HEK293 (cell line): ENCODE results near the gene AFDN.
A peak's percentile ranks its signal among the peaks of the same experiment; 100 is the strongest.

ENCODE experiments used
- CTCF ChIA-PET: fragments of 350-600 bp; formaldehyde crosslinking; extraction: SDS; loops from one replicate; lab custom pipeline; 2021; ENCODE audit warnings: antibody characterized with exemption; lab: Yijun Ruan, JAX
- POLR2A ChIA-PET: fragments of 300-600 bp; formaldehyde crosslinking; extraction: SDS; loops from one replicate; lab custom pipeline; 2020; ENCODE audit warnings: antibody characterized with exemption, inconsistent platforms; lab: Yijun Ruan, JAX
- H3K27ac ChIP-seq: fragments of 200-500 bp; sonication (Bioruptor generic); 2 replicates; pipeline ENCODE4 v1.5.1; 2014; ENCODE audit warnings: low read depth, low read length, control low read depth, inconsistent platforms; ENCODE audit errors: extremely low read depth
- H3K36me3 ChIP-seq, 2 experiments: fragments of 200-500 bp in 1 of 2; sonication (Bioruptor generic) in 1 of 2; 1 replicate in 1 of 2; 2 replicates in 1 of 2; pipeline ENCODE4 v1.5.1; 2014 to 2017; ENCODE audit warnings: inconsistent platforms in 2 of 2, low read length in 2 of 2; ENCODE audit not compliant: control insufficient read depth in 2 of 2, insufficient read depth in 1 of 2
- H3K4me1 ChIP-seq: fragments of 200-500 bp; sonication (Bioruptor generic); 2 replicates; pipeline ENCODE4 v1.5.1; 2014; ENCODE audit warnings: mild to moderate bottlenecking, low read length, inconsistent platforms; ENCODE audit not compliant: control insufficient read depth, insufficient read depth
- H3K4me3 ChIP-seq: 2 replicates; pipeline ENCODE4 v1.5.1; 2011; ENCODE audit warnings: low read depth, mild to moderate bottlenecking, control low read depth, low read length, moderate library complexity
- H3K9me3 ChIP-seq: fragments of 200-500 bp; sonication (Bioruptor generic); 2 replicates; pipeline ENCODE4 v1.5.1; 2014; ENCODE audit warnings: low read depth, low read length, inconsistent platforms; ENCODE audit not compliant: control insufficient read depth, insufficient read depth
- HOXA7 ChIP-seq: sonication (generic); formaldehyde crosslinking; IDR thresholded peaks from 2 replicates; pipeline ENCODE4 v1.8.1; 2022; ENCODE audit warnings: missing genetic modification reagents, borderline replicate concordance
- HOXD13 ChIP-seq: sonication (generic); formaldehyde crosslinking; IDR thresholded peaks from 2 replicates; pipeline ENCODE4 v1.8.0; 2022; ENCODE audit warnings: missing genetic modification reagents, borderline replicate concordance
- IKZF3 ChIP-seq: fragments of 450-650 bp; IDR thresholded peaks from 2 replicates; pipeline ENCODE4 v1.5.0; 2018; ENCODE audit warnings: missing biosample characterization, mild to moderate bottlenecking, missing genetic modification characterization, moderate library complexity
- OSR2 ChIP-seq: fragments of 450-650 bp; formaldehyde crosslinking; IDR thresholded peaks from 2 replicates; pipeline ENCODE4 v1.5.1; 2016; ENCODE audit warnings: missing biosample characterization, missing genetic modification characterization
- PRDM4 ChIP-seq: fragments of 450-650 bp; formaldehyde crosslinking; IDR thresholded peaks from 2 replicates; pipeline ENCODE4 v1.5.1; 2017; ENCODE audit warnings: missing biosample characterization, missing genetic modification characterization
- RBAK ChIP-seq: fragments of 450-650 bp; formaldehyde crosslinking; IDR thresholded peaks from 2 replicates; pipeline ENCODE4 v1.5.1; 2016; ENCODE audit warnings: missing biosample characterization, missing genetic modification characterization
- SCRT1 ChIP-seq: fragments of 450-650 bp; formaldehyde crosslinking; IDR thresholded peaks from 2 replicates; pipeline ENCODE4 v1.5.1; 2016; ENCODE audit warnings: missing biosample characterization, missing genetic modification characterization, borderline replicate concordance
- YY2 ChIP-seq: fragments of 450-650 bp; formaldehyde crosslinking; IDR thresholded peaks from 2 replicates; pipeline ENCODE4 v1.5.1; 2016; ENCODE audit warnings: missing biosample characterization, missing genetic modification characterization
- ZBTB20 ChIP-seq: fragments of 450-650 bp; formaldehyde crosslinking; IDR thresholded peaks from 2 replicates; pipeline ENCODE4 v1.5.1; 2016; ENCODE audit warnings: missing biosample characterization, missing genetic modification characterization
- ZBTB8A ChIP-seq: fragments of 450-650 bp; formaldehyde crosslinking; IDR thresholded peaks from 2 replicates; pipeline ENCODE4 v1.5.1; 2016; ENCODE audit warnings: missing biosample characterization, missing genetic modification characterization
- ZIC2 ChIP-seq: fragments of 450-650 bp; formaldehyde crosslinking; IDR thresholded peaks from 2 replicates; pipeline ENCODE4 v1.5.1; 2016; ENCODE audit warnings: missing biosample characterization, missing genetic modification characterization
- ZNF146 ChIP-seq: fragments of 450-650 bp; formaldehyde crosslinking; IDR thresholded peaks from 2 replicates; pipeline ENCODE4 v1.5.1; 2016; ENCODE audit warnings: missing biosample characterization, missing genetic modification characterization
- ZNF16 ChIP-seq: fragments of 450-650 bp; formaldehyde crosslinking; IDR thresholded peaks from 2 replicates; pipeline ENCODE4 v1.5.1; 2016; ENCODE audit warnings: low read depth, missing biosample characterization, missing genetic modification characterization
- ZNF202 ChIP-seq: fragments of 450-650 bp; formaldehyde crosslinking; IDR thresholded peaks from 2 replicates; pipeline ENCODE4 v1.5.1; 2016; ENCODE audit warnings: missing biosample characterization, missing genetic modification characterization, borderline replicate concordance
- ZNF211 ChIP-seq: fragments of 450-650 bp; formaldehyde crosslinking; IDR thresholded peaks from 2 replicates; pipeline ENCODE4 v1.5.1; 2016; ENCODE audit warnings: low read depth, missing biosample characterization, missing genetic modification characterization
- ZNF23 ChIP-seq: fragments of 450-650 bp; formaldehyde crosslinking; IDR thresholded peaks from 2 replicates; pipeline ENCODE4 v1.5.1; 2016; ENCODE audit warnings: missing biosample characterization, missing genetic modification characterization, borderline replicate concordance
- ZNF280C ChIP-seq: fragments of 450-650 bp; formaldehyde crosslinking; IDR thresholded peaks from 2 replicates; pipeline ENCODE4 v1.5.1; 2016; ENCODE audit warnings: missing biosample characterization, missing genetic modification characterization
- ZNF324 ChIP-seq: fragments of 450-650 bp; formaldehyde crosslinking; IDR thresholded peaks from 2 replicates; pipeline ENCODE4 v1.5.1; 2016; ENCODE audit warnings: missing biosample characterization, missing genetic modification characterization
- ZNF521 ChIP-seq: fragments of 450-650 bp; formaldehyde crosslinking; IDR thresholded peaks from 2 replicates; pipeline ENCODE4 v1.5.1; 2017; ENCODE audit warnings: missing biosample characterization, mild to moderate bottlenecking, missing genetic modification characterization
- ZNF544 ChIP-seq: fragments of 450-650 bp; formaldehyde crosslinking; IDR thresholded peaks from 2 replicates; pipeline ENCODE4 v1.5.0; 2017; ENCODE audit warnings: missing biosample characterization, missing genetic modification characterization
- ZNF548 ChIP-seq: fragments of 450-650 bp; formaldehyde crosslinking; IDR thresholded peaks from 2 replicates; pipeline ENCODE4 v1.5.1; 2016; ENCODE audit warnings: missing biosample characterization, missing genetic modification characterization
- ZNF610 ChIP-seq: fragments of 450-650 bp; formaldehyde crosslinking; IDR thresholded peaks from 2 replicates; pipeline ENCODE4 v1.5.1; 2016; ENCODE audit warnings: missing biosample characterization, missing genetic modification characterization, borderline replicate concordance
- ZNF747 ChIP-seq: fragments of 450-650 bp; formaldehyde crosslinking; IDR thresholded peaks from 2 replicates; pipeline ENCODE4 v1.5.1; 2016; ENCODE audit warnings: missing biosample characterization, missing genetic modification characterization
- ZXDB ChIP-seq: fragments of 450-650 bp; formaldehyde crosslinking; IDR thresholded peaks from 2 replicates; pipeline ENCODE4 v1.5.1; 2016; ENCODE audit warnings: missing biosample characterization, missing genetic modification characterization
- TF ChIP-seq, protein P1 (sequence below): fragments of 450-650 bp; formaldehyde crosslinking; IDR thresholded peaks from 2 replicates; pipeline ENCODE4 v1.5.1; 2016; ENCODE audit warnings: missing biosample characterization, missing genetic modification characterization
- TF ChIP-seq, protein P2 (sequence below): fragments of 450-650 bp; formaldehyde crosslinking; IDR thresholded peaks from 2 replicates; pipeline ENCODE4 v1.5.1; 2017; ENCODE audit warnings: missing biosample characterization, missing genetic modification characterization
- TF ChIP-seq, protein P3 (sequence below): fragments of 450-650 bp; formaldehyde crosslinking; IDR thresholded peaks from 2 replicates; pipeline ENCODE4 v1.5.1; 2016; ENCODE audit warnings: missing biosample characterization, missing genetic modification characterization

AFDN gene

DNA sequence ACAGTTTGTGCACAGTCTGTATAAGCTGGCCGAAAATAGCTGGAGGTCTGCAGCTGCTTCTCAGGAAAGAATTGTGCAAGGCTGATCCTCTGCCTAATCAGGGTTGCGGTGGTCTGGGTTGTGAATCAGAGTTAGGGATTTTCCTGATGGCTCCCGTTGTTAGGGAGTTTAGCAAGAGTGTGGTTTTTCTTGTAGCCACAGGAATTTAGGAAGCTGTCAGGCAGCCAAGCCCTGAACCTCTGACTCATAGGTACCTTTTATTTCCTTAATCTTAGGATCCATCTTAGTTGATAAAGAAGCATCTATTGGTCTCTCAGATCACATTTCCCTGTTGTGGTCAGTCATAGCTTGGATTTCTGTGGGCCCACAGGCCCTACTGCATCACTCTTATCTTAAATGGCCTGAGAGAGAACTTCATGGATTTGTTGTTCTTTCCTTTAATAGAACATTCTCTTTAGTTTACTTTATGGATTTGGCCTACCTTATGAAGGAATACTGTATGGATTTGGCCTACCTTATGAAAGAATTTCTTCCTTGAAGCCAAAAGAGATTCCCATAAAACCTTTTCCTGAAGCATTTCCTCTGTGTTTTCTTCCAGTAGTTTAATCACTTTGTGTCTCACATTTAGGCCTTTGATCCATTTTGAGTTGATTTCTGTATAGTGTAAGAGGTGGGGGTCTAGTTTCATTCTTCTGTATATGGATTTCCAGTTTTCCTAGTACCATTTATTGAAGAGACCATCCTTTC lies 181.1 kb downstream of the AFDN start (continued):
- TF ChIP-seq, protein P1, sequence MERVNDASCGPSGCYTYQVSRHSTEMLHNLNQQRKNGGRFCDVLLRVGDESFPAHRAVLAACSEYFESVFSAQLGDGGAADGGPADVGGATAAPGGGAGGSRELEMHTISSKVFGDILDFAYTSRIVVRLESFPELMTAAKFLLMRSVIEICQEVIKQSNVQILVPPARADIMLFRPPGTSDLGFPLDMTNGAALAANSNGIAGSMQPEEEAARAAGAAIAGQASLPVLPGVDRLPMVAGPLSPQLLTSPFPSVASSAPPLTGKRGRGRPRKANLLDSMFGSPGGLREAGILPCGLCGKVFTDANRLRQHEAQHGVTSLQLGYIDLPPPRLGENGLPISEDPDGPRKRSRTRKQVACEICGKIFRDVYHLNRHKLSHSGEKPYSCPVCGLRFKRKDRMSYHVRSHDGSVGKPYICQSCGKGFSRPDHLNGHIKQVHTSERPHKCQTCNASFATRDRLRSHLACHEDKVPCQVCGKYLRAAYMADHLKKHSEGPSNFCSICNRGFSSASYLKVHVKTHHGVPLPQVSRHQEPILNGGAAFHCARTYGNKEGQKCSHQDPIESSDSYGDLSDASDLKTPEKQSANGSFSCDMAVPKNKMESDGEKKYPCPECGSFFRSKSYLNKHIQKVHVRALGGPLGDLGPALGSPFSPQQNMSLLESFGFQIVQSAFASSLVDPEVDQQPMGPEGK (tag by site-specific recombination), result no peak
- TF ChIP-seq ZNF202 (tag by site-specific recombination), result no peak
- TF ChIP-seq PRDM4 (tag by site-specific recombination), result no peak
- no peak for TF ChIP-seq HOXD13 (CRISPR knock-in tag)
- no peak for TF ChIP-seq ZNF548 (tag by site-specific recombination)
- no peak for TF ChIP-seq SCRT1 (tag by site-specific recombination)
- TF ChIP-seq RBAK, result no peak
- TF ChIP-seq, protein P2, sequence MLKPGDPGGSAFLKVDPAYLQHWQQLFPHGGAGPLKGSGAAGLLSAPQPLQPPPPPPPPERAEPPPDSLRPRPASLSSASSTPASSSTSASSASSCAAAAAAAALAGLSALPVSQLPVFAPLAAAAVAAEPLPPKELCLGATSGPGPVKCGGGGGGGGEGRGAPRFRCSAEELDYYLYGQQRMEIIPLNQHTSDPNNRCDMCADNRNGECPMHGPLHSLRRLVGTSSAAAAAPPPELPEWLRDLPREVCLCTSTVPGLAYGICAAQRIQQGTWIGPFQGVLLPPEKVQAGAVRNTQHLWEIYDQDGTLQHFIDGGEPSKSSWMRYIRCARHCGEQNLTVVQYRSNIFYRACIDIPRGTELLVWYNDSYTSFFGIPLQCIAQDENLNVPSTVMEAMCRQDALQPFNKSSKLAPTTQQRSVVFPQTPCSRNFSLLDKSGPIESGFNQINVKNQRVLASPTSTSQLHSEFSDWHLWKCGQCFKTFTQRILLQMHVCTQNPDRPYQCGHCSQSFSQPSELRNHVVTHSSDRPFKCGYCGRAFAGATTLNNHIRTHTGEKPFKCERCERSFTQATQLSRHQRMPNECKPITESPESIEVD (tag by site-specific recombination), result 0 out of 2 replicates have a peak, but pooled peaks have one; percentile 42
- TF ChIP-seq ZNF211 (tag by site-specific recombination), result no peak
- TF ChIP-seq ZNF280C (tag by site-specific recombination), result no peak
- TF ChIP-seq ZNF521, result no peak
- TF ChIP-seq ZXDB (tag by site-specific recombination), result peak; percentile 63
- no peak for TF ChIP-seq ZNF610 (tag by site-specific recombination)
- TF ChIP-seq ZNF146 (tag by site-specific recombination), result no peak
- TF ChIP-seq ZIC2 (tag by site-specific recombination), result no peak
- no peak for TF ChIP-seq HOXA7 (CRISPR knock-in tag)
- no peak for TF ChIP-seq ZNF23 (tag by site-specific recombination)

- CTCF ChIA-PET, result interaction anchor here (0.5 to 0.6 kb wide), 2 partner anchors 722 to 1688 kb away, joined by 3 to 5 read pairs; no protein-coding TSS in a partner anchor
- peaks cover 3% of the 10 kb centered on the region; the same call in 1 of the 2 replicates for H3K4me1 ChIP-seq
- no peak overlapping the region for H3K27ac ChIP-seq
- no peaks in the 10 kb centered on the region for H3K9me3 ChIP-seq
- no peak overlapping the region for H3K4me3 ChIP-seq
- POLR2A ChIA-PET, result no interaction called here
- H3K36me3 ChIP-seq, result no peaks in the 10 kb centered on the region
- TF ChIP-seq ZBTB8A (tag by site-specific recombination), result no peak
- TF ChIP-seq IKZF3, result no peak
- no peak for TF ChIP-seq ZNF16 (tag by site-specific recombination)
- TF ChIP-seq ZBTB20, result no peak
- TF ChIP-seq ZNF324 (tag by site-specific recombination), result no peak
- TF ChIP-seq, protein P3, sequence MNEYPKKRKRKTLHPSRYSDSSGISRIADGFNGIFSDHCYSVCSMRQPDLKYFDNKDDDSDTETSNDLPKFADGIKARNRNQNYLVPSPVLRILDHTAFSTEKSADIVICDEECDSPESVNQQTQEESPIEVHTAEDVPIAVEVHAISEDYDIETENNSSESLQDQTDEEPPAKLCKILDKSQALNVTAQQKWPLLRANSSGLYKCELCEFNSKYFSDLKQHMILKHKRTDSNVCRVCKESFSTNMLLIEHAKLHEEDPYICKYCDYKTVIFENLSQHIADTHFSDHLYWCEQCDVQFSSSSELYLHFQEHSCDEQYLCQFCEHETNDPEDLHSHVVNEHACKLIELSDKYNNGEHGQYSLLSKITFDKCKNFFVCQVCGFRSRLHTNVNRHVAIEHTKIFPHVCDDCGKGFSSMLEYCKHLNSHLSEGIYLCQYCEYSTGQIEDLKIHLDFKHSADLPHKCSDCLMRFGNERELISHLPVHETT (tag by site-specific recombination), result no peak
- no peak for TF ChIP-seq OSR2 (tag by site-specific recombination)
- TF ChIP-seq YY2 (tag by site-specific recombination), result no peak
- no peak for TF ChIP-seq ZNF747 (tag by site-specific recombination)
- TF ChIP-seq ZNF544 (tag by site-specific recombination), result no peak
These were observed 182.6 kb downstream of the AFDN start for GRCh38 chr6:168009331-168009730.
